Transverse colon (tissue), 3 donors: ENCODE measurements around the gene MRM2.
"Not testable (repeated sequence)": the region's sequence is repeated elsewhere in the genome, so short reads cannot be mapped to it uniquely, and the experiment has no call there.

Experiments
- CTCF ChIP-seq, 5 experiments: fragments of 200-600 bp in 3 of 5; fragments of 450-650 bp in 2 of 5; sonication (generic) in 3 of 5; IDR thresholded peaks; 1 replicate in 2 of 5; 2 replicates in 3 of 5; pipeline ENCODE4 v1.5.1; 2016 to 2017; ENCODE audit warnings: antibody characterized with exemption in 5 of 5, inconsistent platforms in 3 of 5, mild to moderate bottlenecking in 2 of 5, moderate library complexity in 1 of 5
- EP300 ChIP-seq: sonication (generic); formaldehyde crosslinking; IDR thresholded peaks from one replicate; pipeline ENCODE4 v1.6.1; 2017; ENCODE audit warnings: antibody characterized with exemption, low read depth
- POLR2A ChIP-seq: fragments of 450-650 bp; IDR thresholded peaks from one replicate; pipeline ENCODE4 v1.6.1; 2016; ENCODE audit warnings: antibody characterized with exemption, mild to moderate bottlenecking, moderate library complexity

- TF ChIP-seq CTCF (IDR thresholded peaks at IDR 0.05); POLR2A; EP300: not testable (repeated sequence)
Observed at GRCh38 chr7:2269089-2269990, 27.3 kb upstream of the MRM2 start.
